Measurements from ENCODE around the gene RASA2. TPM values are rescaled to one million over a fixed set of nuclear protein-coding genes. Genes with fewer than 3 reads are reported as not detected.

The RASA2 gene, protein sequence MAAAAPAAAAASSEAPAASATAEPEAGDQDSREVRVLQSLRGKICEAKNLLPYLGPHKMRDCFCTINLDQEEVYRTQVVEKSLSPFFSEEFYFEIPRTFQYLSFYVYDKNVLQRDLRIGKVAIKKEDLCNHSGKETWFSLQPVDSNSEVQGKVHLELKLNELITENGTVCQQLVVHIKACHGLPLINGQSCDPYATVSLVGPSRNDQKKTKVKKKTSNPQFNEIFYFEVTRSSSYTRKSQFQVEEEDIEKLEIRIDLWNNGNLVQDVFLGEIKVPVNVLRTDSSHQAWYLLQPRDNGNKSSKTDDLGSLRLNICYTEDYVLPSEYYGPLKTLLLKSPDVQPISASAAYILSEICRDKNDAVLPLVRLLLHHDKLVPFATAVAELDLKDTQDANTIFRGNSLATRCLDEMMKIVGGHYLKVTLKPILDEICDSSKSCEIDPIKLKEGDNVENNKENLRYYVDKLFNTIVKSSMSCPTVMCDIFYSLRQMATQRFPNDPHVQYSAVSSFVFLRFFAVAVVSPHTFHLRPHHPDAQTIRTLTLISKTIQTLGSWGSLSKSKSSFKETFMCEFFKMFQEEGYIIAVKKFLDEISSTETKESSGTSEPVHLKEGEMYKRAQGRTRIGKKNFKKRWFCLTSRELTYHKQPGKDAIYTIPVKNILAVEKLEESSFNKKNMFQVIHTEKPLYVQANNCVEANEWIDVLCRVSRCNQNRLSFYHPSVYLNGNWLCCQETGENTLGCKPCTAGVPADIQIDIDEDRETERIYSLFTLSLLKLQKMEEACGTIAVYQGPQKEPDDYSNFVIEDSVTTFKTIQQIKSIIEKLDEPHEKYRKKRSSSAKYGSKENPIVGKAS
- total RNA-seq = 13.7 and 21.4 TPM in 2 replicates

DNA sequence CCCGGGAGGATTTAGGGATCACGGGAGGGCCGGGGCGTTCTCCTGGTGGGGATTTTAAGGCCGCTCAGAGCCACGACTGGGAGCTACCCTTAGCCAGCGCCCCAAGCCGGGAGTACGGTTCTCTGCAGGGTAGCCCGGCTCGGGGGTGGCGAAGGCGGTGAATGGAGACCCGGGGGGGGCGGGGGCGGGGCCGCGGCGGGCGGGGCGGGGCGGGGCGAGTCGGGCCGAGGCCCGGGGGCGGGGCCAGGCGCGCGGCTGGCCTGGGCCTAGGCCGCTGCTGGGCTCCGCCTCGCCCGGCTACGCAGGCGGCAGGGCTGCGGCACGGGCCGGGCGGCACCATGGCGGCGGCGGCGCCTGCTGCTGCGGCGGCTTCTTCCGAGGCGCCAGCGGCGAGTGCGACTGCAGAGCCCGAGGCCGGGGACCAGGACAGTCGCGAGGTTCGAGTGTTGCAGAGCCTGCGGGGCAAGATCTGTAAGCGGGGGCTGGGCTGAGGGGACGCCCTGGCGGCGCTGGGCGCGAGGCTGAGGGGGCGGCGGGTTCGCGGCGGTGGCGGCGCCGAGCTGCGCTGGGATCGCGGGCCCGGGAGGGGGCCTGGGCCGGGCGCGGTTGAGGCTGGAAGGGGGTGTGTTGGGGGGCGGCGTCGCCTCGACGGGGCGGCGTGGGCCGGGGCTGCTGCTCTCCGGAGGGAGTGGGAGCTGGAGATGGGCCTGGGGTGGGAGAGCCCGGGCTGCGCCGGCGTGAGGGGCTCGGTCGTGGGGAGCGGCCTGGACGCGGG is at the start of gene RASA2:
Gene RASA2, plus strand, starts transcription at position 282 of the 775 bp plus-strand sequence. Its CDS starts 57 bp downstream, at position 339.

Other genes starting within 250 kb of the RASA2 start
- gene ZBTB38, start 118.5 kb upstream of the RASA2 start, total RNA-seq = 94.7 and 153 TPM in 2 replicates